Fibroblast of peridontal ligament (primary cell): ENCODE measurements around the gene HLA-DOA.

ENCODE experiments used
- DNase-seq: peaks from one replicate; pipeline ENCODE4 v3.0.0-alpha.2; 2010; ENCODE audit errors: extremely low read depth

The HLA-DOA gene

DNA sequence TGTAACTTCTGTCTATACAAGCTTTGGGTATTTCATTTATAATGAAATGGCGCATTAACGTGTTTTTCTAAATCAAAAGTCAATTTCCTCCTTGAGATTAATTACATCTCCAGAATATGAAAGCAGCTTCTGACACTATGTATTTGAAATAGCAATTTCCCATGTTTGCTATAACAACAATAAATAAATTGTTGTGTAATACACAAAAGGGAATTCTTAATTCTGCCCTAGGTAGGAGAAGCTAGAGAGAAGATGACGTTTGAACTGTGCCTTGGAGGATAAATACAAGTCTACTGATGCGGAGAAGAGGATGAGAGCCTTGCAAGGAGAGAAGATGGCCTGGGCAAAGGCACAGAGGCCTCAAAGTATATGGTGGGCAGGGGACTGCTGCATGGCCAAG is 7.6 kb upstream of the HLA-DOA start:
- DNase-seq, result no peak

DNA sequence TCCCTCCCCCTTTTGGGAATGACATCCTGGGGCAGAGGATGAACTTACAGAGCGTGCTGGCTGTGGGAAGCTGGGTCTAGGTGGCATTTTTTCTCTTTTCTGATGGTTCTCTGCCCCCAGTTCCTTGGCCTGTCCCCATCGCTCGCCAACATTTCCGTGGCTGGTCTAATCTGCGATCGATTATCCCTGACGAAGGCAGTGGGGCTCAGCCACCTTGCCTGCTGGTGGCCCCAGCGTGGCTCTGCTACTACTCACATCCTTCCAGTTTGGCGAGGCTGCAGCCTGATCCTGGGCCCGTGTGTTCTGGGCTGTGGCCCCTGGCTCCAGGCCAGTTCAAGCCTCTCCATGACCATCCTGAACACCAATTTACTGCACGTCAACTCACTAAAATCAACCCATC is 6.4 kb upstream of the HLA-DOA start:
- no peak for DNase-seq

DNA sequence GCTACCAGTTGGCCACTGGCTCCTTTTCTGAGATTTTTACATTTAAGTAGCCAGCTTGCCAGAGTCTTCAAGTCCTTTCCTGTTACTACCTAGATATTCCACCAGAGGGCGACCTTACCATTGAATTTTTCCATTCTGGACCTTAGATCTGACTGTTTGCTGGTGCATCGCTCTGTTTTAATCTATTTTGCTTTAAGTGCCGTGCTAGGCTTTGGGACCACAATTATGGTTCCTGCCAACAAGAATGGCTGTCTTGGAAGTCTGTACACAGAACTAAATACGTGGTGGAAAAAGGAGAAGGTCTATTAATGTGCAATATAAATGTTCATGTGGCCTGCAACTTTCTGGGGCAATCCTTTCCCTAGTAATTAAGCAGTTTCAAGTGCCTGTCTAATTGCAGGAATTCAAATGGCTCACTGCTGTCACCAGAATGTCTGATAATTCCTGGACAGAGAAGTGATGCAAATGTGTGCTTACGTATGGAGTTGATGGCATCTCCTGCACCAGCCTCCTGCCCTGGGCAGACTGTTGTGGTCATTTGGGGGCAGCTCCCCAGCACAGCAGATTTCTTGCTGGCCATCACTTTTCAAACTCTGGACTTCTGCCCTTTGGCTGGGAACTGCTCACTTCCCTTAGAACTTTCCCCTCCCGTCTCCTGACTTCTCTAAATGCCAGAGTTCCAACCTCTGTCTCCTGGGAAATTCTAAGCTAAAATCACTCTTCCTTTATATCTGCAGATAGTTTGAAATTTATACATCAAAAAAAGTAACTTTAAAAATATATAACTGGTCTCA is 5.6 kb upstream of the HLA-DOA start:
- peak; percentile 95 for DNase-seq

DNA sequence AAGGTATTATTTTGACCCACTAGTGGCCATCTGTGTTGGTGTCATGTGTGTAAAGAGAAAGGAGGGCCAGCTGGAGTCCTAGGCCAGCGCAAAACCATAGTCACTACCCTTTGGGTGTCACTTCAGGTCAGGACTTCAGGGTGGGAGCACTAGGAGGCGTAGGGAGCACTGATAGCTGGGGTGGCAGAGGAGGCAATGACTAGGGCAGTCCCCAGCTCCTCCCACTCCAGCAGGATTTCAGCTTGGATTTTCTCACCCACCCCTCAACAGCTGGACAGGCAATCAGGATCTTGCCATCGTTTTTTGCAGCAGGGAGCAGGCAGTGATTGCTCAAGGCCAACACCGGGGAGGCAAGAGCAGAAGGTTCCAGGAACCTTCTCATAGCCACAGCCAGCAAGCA is 4.2 kb upstream of the HLA-DOA start:
- DNase-seq, result no peak

DNA sequence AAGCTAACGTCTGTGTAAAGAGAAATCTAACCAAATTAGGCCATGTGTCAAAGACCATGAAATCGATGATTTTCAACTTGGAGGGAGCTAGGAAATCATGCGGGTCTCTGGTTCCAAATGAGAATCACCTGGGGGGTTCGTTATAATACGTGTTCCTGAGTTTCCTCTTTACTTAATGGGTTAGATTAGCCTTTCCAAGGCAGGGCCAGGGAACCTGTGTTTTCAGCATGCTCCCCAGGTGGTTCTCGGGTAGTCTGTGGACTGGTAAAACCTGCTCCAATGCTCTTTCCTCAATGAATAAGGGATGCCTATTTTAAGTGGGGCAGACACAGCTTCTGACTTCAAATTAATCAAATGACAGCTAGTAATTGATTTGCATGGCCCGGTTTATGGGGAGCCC is 965 bp upstream of the HLA-DOA start:
- no peak for DNase-seq

DNA sequence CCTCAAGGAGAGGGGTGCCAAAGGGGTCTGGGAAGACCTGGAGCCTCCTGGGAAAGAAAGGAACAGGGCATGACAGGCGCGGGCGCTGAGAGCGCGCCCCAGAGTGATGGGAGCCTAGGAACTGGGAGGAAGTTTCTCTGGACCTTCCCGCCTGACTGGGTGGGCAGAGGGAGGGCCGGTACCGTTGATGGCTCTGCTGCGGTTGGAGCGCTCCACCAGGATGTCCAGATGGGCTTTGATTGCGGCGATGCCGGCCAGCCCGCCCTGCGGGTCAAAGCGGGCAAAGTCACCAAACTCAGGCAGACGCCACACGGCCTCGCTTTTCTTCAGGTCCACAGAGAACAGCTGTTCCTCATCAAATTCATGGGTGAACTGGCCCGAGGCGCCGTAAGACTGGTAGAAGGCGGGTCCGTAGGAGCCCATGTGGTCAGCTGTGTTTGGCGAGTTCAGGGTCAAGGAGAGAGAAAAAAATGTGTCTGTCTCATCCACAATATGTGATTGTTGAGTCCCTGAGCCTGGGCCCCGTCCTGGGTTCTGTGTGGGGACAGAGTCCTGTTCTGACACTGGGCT is 1.5 kb downstream of the HLA-DOA start:
- DNase-seq, result no peak

DNA sequence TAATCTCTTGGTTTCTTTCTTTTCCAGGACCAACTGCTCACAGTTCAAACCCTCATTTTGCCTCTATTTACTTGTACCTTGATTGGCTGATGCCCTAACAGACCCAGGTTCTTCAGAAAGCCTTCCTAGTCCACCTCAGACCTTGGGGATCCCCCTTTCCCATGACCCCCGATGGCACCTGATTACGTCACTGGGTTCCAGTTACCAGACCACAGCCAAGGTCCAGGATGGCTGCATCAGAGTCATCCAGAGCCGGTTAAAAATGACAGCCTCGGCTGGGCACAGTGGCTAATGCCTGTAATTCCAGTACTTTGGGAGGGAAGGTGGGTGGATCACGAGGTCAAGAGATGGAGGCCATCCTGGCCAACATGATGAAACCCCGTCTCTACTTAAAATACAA is 4.5 kb downstream of the HLA-DOA start:
- DNase-seq, result no peak

DNA sequence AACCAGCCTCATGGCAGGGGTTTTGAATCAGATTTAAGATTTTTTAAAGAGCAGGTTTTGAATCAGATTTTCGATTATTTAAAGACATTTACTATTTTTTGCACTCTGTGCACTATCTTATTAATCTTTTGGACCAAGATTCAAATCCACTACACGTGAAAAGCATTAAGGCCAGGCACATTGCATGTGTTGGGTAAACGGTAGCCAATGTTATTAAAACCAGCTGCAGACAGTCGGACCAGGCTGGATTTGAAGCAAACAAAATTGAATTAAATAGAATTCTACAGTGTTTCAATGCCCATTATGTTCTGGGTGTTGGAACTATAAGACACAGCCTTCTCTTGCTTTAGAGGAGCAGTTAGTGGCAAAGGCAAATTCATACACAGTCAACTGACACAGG is 7.7 kb downstream of the HLA-DOA start:
- DNase-seq, result no peak

DNA sequence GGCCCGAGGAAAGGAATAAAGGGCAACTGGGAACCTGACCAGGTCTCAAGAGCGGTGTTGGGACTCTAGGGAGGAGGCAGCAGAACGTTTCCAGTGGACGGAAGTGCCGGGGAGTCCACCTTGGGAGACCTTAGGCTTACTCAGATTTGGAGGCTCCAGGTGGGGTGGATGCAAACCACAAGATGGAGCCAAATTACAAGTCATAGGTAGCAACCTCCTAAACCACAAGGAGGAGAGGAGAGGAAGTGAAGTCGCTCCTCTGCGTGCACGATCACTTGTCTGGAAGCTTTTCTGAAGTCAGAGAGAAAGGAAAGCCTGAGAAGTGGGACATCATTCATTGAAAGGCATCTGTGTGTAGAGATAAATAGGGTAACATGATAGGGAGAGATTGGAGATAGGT is 9.3 kb downstream of the HLA-DOA start:
- no peak for DNase-seq

DNA sequence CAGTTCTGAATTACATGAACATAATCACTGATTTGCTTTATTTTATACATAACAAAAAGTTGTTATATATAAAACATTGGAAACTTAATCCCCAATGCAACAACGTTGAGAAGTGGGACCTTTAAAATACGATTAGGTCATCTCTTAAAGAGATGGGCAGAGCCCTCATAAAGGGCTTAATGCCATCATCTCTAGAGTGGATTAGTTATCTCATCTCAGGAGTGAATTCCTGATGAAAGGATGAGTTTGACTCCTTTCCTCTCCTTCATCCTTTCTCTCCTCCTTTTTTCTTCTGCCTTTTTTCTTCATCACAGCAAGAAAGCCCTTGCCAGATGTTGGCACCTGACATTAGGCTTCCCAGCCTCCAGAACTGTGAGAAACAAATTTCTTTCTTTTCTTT is 13.9 kb downstream of the HLA-DOA start:
- no peak for DNase-seq

DNA sequence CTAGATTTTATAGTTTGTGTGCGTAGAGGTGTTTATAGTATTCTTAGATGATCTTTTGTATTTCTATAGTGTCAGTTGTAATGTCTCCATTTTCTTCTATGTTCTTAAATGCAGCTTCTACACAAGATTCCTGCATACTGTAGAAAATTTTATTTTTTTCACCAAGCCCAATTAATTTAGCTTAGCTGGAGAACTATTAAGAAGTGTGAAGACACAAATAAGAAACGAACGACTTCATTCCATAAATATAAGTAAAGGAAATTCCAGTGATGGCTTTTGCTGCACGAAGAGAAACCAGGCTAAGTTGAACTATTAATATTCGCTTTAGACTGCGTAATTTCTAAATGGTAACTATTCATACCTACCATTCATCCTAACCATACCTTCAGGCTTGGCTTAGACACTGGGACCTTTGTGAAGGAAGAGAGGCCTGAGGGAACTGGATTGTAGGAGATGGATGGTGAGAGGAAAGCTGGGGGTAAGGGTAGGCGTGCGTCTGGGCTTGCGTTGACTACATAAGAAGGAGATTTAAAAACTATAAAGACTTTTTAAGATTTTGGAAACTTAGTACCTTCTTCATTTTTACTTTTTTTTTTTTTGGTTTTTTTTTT is 15.9 kb downstream of the HLA-DOA start:
- no peak for DNase-seq

DNA sequence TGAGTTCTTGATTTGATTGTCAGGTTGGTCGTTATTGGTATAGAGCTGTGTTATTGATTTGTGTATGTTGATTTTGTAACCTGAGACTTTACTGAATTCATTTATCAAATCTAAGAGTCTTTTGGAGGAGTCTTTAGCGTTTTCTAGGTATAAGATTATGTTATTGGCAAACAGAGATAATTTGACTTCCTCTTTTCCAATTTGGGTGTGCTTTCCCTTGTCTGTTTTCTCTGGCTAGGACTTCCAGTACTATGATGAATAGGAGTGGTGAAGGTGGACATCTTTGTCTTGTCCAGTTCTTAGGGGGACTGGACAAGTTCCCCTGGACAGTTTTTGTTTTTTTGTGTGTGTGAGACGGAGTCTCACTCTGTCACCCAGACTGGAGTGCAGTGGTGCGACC is 17.4 kb downstream of the HLA-DOA start:
- no peak for DNase-seq

DNA sequence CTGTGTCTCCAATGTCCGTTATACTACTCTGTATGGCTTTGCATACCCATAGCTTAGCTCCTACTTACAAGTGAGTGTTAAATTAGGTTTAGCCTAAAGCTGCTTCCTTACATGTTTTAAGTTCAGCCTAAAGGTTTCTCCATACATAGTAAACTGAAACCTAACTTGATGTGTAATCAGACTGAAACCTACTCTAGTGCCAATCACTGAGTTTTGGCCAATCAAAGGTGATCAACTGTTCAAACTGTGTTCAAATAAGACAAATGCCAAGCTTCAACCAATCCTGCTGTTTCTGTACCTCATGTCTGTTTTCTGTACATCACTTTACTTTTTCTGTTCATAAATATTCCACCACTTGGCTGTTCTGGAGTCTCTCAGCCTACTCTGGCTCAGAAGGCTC is 20.0 kb downstream of the HLA-DOA start:
- no peak for DNase-seq

DNA sequence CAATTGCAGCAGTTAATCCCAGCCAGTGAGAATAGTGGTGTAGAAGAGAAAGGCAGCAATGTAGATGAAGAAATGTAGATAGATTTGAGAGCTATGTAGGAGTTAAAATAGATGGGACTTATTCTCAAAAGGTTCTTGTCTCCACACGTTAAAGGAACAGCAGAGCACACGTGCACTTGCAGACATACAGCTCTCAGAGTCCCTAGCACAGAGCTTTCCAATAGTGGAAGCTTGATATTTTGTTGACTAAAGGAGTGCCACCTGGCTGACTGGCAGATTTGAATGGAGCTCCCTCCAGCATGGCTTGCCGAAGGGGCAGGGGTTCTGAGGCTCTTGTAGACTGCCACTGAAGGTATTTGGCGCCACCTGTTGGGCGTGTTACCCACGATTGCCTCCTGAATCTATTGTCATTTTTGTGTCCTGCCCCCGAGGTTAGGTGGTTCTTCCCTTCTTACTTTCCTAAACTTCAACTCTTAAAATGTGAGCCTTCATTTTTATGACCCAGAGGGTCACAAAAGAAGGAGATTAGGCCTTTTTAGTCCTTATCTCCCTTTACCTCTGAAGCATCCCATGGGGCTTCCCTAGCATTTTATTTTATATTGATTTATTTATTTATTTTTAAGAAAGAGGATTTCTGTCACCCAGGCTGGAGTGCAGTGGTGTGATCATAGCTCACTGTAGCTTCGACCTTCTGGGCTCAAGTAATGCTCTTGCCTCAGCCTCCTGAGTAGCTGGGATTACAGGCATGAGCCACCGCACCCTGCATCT is 24.6 kb downstream of the HLA-DOA start:
- DNase-seq, result peak; percentile 83

DNA sequence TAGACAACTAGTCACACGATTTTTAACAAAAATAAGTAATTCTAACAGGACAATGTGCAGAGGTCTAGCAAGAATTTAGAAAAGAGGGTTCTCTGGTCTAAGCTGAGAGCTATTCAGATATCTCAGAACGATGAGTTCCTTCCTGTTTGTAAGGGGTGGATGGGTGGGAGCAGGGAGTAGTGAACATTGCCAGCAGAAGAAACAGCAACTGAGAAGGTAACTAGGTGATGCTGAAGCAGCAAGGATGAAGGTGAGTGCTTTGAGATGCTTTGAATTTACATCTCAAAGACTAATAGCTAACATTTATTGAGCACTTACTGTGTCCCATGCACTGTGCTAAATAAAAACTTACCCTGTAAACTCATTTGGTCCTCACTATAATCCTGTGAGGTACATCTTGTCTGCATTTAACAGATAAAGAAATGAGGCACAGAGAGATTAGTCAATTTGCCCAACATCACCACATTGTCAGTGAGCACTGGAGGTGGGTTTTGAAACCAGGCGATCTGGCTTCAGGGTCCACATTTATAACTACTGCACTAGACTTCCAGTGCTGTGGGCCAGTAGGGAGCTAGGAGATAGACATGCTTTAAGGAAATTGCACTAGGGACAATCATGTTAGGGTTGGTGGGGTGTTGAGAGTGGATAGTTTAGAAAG is 25.3 kb downstream of the HLA-DOA start:
- no peak for DNase-seq

DNA sequence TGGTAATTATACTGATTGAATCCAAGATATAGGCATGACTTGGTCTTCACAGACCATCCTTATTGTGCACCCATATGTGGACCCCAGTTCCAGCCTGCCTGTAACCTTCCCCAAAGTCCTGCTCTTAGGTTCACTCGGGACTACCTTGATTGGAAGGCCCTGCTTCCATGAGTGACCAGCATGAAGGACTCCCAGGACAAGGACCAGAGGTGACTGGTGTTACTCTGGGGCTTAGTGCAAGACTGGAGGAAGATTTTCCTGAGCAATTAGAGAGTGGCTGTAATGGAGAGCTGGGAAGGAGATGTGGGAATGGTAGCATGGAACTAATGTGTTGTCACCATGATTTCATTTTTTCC is 25.9 kb downstream of the HLA-DOA start:
- DNase-seq, result no peak

DNA sequence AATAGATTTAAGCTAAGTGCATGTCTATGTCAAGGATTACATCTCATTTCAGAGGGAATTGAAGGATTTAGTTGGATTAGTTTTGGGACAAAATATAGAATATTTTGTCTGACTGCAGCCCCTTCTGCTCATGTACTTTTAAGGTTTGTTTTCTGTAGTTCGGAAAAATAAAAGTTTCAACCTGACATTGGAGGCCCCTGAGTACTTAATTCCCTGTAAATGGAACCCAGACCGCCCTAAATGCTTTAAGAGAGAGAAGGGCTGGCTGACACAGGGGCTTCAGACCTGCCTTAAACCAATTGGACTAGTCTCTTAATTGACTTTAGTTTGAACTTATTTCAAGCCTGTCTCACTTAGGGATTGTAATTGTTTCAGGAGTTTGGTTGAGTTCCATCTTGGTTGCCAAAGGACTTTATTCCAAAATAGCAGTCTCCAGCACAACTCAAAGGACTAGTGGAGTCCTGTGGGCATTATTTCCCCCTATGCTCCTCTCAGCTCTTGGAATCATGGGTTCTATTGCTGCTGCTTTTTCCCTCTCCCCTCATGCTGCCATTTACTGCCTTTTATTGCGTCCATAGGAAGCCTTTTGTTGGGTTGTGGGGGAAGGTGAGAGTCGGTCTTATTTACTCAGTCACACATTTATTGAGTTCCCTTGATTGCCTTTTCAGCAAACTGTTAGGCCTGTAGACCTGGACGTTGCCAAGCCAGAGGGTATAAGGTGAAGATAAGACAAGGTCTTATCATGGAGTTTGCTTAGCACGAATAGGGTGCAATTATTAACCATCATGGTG is 26.5 kb downstream of the HLA-DOA start:
- DNase-seq, result no peak

DNA sequence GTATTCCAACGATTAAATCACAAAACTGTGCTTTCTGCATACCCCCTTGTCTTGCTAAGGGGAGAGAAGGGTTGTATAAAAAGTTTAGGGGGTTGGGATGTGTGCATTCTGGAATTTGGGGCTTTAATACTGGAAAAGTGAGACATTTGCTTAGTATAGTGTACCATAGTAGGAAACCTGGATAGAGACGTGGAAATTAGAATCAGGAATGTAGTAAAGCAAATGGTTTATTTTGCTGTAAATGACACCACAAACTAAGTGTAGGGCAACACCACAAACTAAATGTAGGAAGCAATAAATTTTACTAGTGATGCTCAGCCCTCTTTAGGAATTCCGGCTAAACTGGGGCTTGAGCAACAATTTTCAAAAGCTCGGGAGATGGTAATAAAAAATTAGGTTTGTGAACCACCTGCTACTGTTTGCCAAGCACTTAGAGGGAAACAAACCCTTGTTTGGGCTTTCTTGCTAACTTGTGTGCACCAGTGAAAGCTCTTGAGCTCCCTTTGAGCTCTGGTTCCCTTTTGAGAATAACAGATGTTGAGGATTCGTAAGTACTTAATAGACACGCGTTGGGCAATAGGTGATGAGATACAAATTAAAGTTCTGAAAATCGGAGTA is 27.2 kb downstream of the HLA-DOA start:
- no peak for DNase-seq

DNA sequence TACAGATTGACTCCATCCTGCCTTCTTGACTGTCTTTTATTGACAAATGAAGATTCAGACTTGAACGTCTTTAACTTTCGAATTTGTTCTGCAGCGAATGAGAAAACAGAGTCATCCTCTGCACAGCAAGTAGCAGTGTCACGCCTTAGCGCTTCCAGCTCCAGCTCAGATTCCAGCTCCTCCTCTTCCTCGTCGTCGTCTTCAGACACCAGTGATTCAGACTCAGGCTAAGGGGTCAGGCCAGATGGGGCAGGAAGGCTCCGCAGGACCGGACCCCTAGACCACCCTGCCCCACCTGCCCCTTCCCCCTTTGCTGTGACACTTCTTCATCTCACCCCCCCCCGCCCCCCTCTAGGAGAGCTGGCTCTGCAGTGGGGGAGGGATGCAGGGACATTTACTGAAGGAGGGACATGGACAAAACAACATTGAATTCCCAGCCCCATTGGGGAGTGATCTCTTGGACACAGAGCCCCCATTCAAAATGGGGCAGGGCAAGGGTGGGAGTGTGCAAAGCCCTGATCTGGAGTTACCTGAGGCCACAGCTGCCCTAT is 28.8 kb downstream of the HLA-DOA start:
- DNase-seq, result no peak

DNA sequence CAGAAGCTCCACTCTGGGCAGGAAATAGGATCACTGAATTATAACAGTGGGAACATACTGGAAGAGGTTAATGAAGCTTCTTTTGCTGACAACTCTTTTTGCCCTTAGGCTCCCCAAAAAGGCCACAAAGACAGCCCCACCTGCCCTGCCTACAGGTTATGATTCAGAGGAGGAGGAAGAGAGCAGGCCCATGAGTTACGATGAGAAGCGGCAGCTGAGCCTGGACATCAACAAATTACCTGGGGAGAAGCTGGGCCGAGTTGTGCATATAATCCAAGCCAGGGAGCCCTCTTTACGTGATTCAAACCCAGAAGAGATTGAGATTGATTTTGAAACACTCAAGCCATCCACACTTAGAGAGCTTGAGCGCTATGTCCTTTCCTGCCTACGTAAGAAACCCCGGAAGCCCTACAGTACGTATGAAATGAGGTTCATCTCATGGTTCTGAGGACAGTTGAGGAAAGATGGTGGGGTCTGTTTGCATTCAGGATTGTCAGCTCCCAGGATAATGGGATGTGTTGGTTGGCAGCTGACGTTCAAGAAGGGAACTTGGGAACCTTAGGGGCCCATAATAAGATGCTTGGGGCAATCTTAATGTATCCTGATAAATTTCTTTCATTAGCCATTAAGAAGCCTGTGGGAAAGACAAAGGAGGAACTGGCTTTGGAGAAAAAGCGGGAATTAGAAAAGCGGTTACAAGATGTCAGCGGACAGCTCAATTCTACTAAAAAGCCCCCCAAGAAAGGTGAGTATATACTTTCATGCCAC is 29.5 kb downstream of the HLA-DOA start:
- DNase-seq, result no peak
